ENCODE data around the gene L3MBTL2. TPM values are rescaled to one million over a fixed set of nuclear protein-coding genes. Genes with fewer than 3 reads are reported as not detected.

L3MBTL2 gene
- total RNA-seq: 27.6 and 32.5 TPM in 2 replicates

DNA sequence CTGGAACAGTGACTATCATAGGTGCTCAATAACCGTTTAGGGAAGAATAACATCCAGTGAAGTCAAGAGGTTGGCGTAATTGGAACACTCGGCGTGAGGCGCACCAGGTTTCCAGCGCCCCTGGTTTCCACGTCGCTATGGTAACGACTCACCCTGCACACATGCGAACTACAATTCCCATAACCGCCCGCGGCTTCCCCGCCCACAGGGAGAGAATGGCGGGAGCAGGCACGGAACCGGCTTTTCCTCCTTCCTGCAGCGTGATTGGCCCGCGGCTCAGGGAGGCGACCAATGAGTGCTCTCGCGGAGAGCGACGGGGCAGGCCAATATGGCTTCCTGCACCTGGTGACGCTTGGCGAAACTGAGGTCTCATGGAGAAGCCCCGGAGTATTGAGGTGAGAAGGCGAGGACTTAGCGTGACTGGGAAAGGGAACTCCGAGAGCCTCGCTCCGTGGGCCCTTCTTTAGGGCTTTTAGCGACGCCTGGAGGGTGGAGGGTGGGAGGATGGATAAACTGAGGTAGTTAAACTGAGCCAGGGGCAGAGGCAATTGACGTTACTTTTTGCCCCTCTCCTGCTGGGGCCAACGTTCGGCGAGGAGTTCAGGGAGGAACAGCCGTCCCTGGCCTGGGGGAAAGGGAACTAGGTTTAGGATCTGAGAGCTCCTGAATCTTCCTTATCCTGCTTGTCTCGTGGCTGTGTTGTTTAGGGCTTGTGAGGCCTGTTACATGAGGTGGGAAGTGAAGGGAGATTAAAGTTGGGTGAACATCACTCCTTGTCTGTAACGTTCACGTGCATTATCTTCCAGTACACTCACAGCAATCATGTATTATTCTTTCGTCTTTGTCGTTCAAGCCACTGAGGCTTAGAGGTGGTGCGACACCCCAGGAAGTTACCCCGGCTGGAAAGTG lies at the start of gene L3MBTL2:
L3MBTL2 (plus strand) TSS at position 321 of the 909 bp plus-strand sequence; CDS start at position 372, 51 bp downstream.

GRCh38 chr22:41240377-41241132 lies 35.4 kb downstream of the L3MBTL2 start, which contains the start of gene CHADL:
Gene CHADL, minus strand, starts transcription at chr22:41240931. Its CDS starts 50 bp downstream, at chr22:41240881.

Other genes with a start within 250 kb of the L3MBTL2 start
- gene EP300, start 112.7 kb upstream of the L3MBTL2 start, total RNA-seq: 14.3 and 21.6 TPM in 2 replicates
- gene CHADL, start 35.6 kb downstream of the L3MBTL2 start, total RNA-seq: 0.76 and 0.97 TPM in 2 replicates
- 93.2 and 146 TPM in 2 replicates for gene RANGAP1, start 80.9 kb downstream of the L3MBTL2 start, total RNA-seq
- gene ZC3H7B, start 96.2 kb downstream of the L3MBTL2 start, total RNA-seq: 38.3 and 78.6 TPM in 2 replicates
- gene TEF, start 176.6 kb downstream of the L3MBTL2 start, total RNA-seq: 2.0 and 2.9 TPM in 2 replicates
- 8.4 and 15.8 TPM in 2 replicates for gene TOB2, start 241.5 kb downstream of the L3MBTL2 start, total RNA-seq

All from epithelial cell of umbilical artery (primary cell).